ENCODE measurements around the gene CDYL2. TPM values are rescaled to one million over a fixed set of nuclear protein-coding genes. Genes with fewer than 3 reads are reported as not detected.

CDYL2 gene
- total and polyA plus RNA-seq, 2 donors (not counting 3 experiments of a cell fraction or from before 2014, with no cell fraction given): 7.1 to 71.3 TPM

- FAIRE-seq (peak; percentile 54), DNase-seq (ENCODE audit: low read depth, low spot score) (no peak)
- CTCF ChIA-PET: interaction anchor here (1.4 kb wide), 1 partner anchor 12 kb away, joined by 4 read pairs; no protein-coding TSS in a partner anchor
- Histone ChIP-seq H3K9me1 (replicated peaks; ENCODE audit: control insufficient read depth, extremely low read depth, insufficient read depth, low read length) (no peaks in the 10 kb centered on the region), H3K4me2 (ENCODE audit: insufficient read depth, low read length) (no peak overlapping the region), H3K27ac (ENCODE audit: insufficient read depth, low read depth, low read length) (no peak overlapping the region), H3K4me1 (ENCODE audit: control insufficient read depth, extremely low read depth, insufficient read depth, low read length) (peaks cover 20% of the 10 kb centered on the region), H3K79me2 (ENCODE audit: control insufficient read depth, insufficient read depth, low read length) (no peaks in the 10 kb centered on the region), H3K9me3 (replicated peaks; ENCODE audit: control insufficient read depth, insufficient read depth, low read length) (no peaks in the 10 kb centered on the region), H2AFZ (ENCODE audit: low read depth, low read length) (no peak overlapping the region), H3K4me3 (replicated peaks in 1 of 3; ENCODE audit: insufficient read depth in 1 of 3, low read depth in 1 of 3, low read length in 3 of 3) (no peak overlapping the region), H3K27me3 (ENCODE audit: control insufficient read depth in 2 of 2, insufficient read depth in 2 of 2, low read length in 2 of 2) (no peaks in the 10 kb centered on the region), H3K36me3 (ENCODE audit: control insufficient read depth in 2 of 2, extremely low read depth in 1 of 2, insufficient read depth in 2 of 2, low read length in 2 of 2) (peaks cover 7 to 15% of the 10 kb centered on the region in 2 experiments), H4K20me1 (replicated peaks; ENCODE audit: control insufficient read depth, extremely low read depth, insufficient read depth, low read length) (no peaks in the 10 kb centered on the region), H3K9ac (replicated peaks; ENCODE audit: extremely low read depth, insufficient read depth, low read length) (no peak overlapping the region)
- POLR2A ChIA-PET: no interaction called here
- no TSS peak for BruUV-seq (replicated peaks)
- dilution Hi-C loops (cut with MboI; ENCODE audit: extremely low pct_ligation_motif_present, low sequenced_read_pairs) (no loop called here), intact Hi-C loops (cut with micrococcal nuclease) (no loop called here)
- TF ChIP-seq FOS (IDR thresholded peaks at IDR 0.05; ENCODE audit: borderline replicate concordance, insufficient read depth, low read length): peak; percentile 46
- TF ChIP-seq MAX (IDR thresholded peaks at IDR 0.05; ENCODE audit: insufficient read depth, insufficient read length): no peak
Observed at GRCh38 chr16:80602894-80603293, 201.5 kb downstream of the CDYL2 start.

GRCh38 chr16:80601182-80601581, 203.2 kb downstream of the CDYL2 start:
- no TSS peak for BruUV-seq (replicated peaks)
- Histone ChIP-seq H3K79me2 (ENCODE audit: control insufficient read depth, insufficient read depth, low read length) (no peaks in the 10 kb centered on the region), H3K27me3 (ENCODE audit: control insufficient read depth in 2 of 2, insufficient read depth in 2 of 2, low read length in 2 of 2) (no peaks in the 10 kb centered on the region), H3K9me3 (replicated peaks; ENCODE audit: control insufficient read depth, insufficient read depth, low read length) (no peaks in the 10 kb centered on the region), H3K9me1 (replicated peaks; ENCODE audit: control insufficient read depth, extremely low read depth, insufficient read depth, low read length) (no peaks in the 10 kb centered on the region), H3K4me1 (ENCODE audit: control insufficient read depth, extremely low read depth, insufficient read depth, low read length) (peaks cover 20% of the 10 kb centered on the region), H3K9ac (replicated peaks; ENCODE audit: extremely low read depth, insufficient read depth, low read length) (no peak overlapping the region), H4K20me1 (replicated peaks; ENCODE audit: control insufficient read depth, extremely low read depth, insufficient read depth, low read length) (no peaks in the 10 kb centered on the region), H3K4me2 (ENCODE audit: insufficient read depth, low read length) (no peak overlapping the region), H3K4me3 (replicated peaks in 1 of 3; ENCODE audit: insufficient read depth in 1 of 3, low read depth in 1 of 3, low read length in 3 of 3) (no peak overlapping the region), H2AFZ (ENCODE audit: low read depth, low read length) (no peak overlapping the region), H3K27ac (ENCODE audit: insufficient read depth, low read depth, low read length) (no peak overlapping the region), H3K36me3 (ENCODE audit: control insufficient read depth in 2 of 2, extremely low read depth in 1 of 2, insufficient read depth in 2 of 2, low read length in 2 of 2) (peaks cover 0 to 15% of the 10 kb centered on the region in 2 experiments)
- dilution Hi-C loops (cut with MboI; ENCODE audit: extremely low pct_ligation_motif_present, low sequenced_read_pairs) (no loop called here), intact Hi-C loops (cut with micrococcal nuclease) (no loop called here)
- CTCF ChIA-PET: no interaction called here
- DNase-seq (ENCODE audit: low read depth, low spot score): no peak
- TF ChIP-seq CTCF (IDR thresholded peaks at IDR 0.05; ENCODE audit: extremely low read depth in 1 of 2, insufficient read depth in 1 of 2, low read depth in 1 of 2, low read length in 2 of 2): no peak
- FAIRE-seq: no peak
- POLR2A ChIA-PET: no interaction called here
